HG02610 (cell line): ENCODE data around the gene CR1.
"Not testable (repeated sequence)": the region's sequence is repeated elsewhere in the genome, so short reads cannot be mapped to it uniquely, and the experiment has no call there.

Source experiments
- ATAC-seq: cut with Tn5 transposase; IDR thresholded peaks from one replicate; pipeline ENCODE4 v1.9.1; 2021; ENCODE audit warnings: mild to moderate bottlenecking, moderate library complexity; ENCODE audit not compliant: unreplicated experiment

CR1 gene

DNA sequence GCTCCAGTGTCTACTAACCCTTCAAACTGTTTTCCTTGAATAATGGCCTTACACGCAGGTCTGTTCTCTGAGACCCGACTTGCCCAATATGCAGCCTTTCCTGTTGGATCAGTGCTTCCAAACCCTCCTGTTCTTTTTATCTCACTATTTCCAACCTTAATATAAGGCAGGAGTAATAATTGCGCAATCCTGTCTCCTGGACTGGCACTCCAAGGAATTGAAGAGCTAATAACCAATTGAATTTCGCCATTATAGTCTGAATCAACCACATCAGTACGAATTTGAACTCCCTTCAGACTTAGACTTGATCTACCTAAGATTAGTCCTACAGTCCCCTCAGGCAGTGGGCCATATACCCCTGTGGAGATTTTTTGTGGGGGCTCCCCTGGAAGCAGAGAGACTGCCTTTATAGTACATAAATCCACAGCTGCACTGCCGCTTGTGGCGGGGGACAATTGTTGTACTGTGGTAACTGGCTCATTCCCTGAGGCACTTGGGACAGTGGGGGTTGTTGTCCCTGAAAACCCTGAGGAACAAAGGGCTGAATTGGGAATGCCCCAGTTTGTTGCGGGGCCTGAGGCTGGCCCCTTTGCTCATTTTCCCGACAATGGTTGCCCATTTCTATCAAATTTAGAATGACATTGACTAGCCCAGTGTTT, 142.7 kb downstream of the CR1 start:
- ATAC-seq: not testable (repeated sequence)

DNA sequence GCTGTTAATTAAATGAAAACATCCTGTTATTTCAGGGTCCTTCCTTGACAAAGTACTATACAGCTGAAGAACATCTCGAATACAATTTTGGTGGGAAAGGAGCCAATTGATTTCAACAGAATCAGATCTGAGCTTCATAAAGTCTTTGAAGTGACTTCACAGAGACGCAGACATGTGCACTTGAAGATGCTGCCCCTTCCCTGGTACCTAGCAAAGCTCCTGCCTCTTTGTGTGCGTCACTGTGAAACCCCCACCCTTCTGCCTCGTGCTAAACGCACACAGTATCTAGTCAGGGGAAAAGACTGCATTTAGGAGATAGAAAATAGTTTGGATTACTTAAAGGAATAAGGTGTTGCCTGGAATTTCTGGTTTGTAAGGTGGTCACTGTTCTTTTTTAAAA, 143.4 kb downstream of the CR1 start:
- ATAC-seq: not testable (repeated sequence)

DNA sequence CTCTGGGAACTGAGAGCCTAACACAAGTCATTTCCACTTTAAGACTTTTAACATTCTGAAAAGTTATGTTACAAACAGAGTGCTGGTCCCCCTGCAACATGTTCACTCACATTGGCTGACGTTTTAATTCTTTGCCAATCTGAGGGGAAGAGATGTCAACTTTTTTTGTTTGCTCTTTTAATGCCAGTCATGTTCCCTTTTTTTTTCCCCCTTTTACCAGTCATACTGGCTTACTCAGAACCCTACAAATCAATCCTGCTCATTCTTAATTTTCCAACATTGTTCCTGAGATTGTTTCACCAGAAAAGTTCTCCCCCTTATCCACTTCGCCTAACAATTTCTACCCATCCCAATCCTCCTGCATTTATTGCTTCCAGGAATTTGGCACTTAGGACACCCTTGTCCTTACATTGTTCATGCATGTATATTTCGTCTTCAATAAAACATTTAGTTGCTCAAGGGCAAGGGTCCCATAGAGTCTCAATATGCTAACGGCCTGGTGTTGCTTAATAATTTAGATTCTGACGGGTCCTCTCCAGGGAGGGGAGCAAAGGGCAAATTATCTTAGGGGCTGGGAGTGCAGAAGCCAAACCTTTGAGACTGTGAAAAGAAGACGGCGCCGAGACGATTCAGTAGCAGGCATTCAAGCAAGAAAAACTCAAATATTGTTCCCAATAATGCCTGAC, 148.4 kb downstream of the CR1 start:
- no peak for ATAC-seq

DNA sequence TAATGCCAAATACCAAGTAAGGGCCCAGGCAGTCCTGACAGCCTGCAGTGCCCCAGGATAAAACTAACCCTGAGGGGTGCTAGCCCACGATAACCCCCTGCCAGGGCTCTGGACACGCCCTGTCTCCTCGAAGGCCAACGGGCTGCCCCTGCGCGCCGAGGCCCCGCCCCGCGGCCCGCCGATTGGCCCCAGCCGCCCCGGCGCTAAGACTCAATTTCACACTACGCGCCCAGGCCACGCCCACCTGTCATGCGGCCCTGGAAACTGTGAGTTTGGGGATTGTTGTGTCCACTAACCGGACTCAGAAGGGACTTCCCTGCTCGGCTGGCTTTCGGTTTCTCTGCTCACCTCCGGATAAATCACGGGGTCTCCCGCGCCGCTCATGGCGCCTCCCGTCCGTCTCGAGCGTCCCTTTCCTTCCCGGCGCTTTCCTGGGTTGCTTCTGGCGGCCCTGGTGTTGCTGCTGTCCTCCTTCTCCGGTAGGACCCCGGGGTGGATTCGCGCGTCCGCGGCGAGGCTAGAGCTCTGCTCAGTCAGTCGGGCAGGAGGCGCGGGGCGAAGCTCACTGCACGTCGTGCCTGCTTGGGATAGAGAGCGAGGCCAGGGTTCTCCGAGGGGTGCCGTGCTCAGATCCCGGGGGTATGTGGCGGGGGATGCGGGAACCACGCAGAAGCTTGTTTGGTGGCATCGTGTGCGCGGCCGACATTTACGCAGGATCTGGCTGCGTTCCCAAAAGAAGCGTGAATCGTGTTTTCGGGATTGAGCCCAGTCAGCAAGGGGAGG, 149.1 kb downstream of the CR1 start, which contains the start of gene CR1L:
CR1L (plus strand) TSS at position 282 of the 783 bp plus-strand sequence; CDS start at position 383, 101 bp downstream.
- peak; percentile 98 for ATAC-seq

DNA sequence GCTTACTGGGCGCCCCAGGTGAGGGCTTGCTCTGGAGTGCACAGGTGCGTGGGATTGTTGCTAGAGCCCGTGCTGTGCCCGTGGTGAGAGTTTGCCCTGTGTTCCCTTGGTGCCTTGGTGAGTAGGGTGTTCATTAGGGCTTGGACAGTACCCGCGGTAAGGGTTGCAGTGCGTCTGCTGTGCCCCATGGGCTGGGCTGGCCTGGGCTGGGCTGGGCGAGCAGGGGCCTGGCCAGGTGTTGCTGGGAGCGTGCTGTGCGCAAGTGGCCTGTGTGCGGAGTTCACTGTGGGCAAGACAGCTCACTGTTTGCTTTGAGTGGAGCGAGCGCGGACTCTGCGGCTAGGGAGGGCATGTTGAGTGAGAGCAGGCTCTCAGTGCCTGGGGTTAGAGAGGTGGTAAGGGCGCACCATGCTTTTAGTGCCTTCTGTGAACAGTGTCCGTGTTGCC, 149.7 kb downstream of the CR1 start:
- ATAC-seq: no peak

DNA sequence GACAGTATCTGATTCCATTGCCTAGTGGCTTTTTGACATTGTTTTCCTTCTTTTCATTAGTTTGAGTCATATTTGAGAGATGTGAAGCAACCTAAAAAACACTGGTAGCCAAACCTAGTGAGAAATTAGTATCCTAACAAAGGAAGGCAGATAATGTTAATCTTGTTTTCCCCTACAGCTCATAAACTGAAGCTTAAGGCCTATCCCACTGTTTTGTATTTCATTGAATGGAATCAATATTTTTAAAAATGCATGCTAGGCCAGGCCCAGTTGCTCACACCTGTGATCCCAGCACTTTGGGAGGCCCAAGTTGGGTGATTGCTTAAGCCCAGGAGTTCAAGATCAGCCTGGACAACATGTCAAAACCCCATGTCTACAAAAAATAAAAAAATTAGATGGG, 150.2 kb downstream of the CR1 start:
- ATAC-seq: no peak

DNA sequence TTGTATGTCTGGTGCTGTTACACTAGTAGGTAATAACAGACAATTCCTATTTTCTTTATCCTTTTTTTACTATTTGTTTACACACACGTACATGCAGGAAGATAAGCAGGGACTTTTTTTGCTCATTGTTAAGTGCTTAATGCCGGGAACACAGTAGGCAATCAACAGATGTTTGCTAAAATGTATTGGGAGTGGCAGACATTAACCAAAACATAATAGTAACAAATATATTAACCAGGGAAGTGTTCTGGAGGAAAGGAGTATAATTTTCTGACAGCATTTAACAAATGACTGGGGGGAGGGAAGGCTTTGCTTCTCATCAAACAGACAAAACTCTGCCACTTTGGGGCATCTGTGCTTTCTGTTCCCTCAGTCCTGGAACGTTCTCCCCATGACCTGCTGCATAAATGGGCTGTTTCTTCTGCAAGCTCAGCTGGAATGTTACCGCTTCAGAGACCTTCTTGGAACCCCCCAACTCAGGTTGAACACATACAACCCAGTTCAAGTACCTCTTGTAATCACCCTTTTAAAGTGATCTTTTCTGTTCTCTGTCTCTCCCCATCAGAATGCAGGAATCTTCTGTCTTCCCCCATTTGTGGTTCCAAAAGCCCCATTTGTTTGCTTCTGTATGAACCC, 151.1 kb downstream of the CR1 start:
- no peak for ATAC-seq

DNA sequence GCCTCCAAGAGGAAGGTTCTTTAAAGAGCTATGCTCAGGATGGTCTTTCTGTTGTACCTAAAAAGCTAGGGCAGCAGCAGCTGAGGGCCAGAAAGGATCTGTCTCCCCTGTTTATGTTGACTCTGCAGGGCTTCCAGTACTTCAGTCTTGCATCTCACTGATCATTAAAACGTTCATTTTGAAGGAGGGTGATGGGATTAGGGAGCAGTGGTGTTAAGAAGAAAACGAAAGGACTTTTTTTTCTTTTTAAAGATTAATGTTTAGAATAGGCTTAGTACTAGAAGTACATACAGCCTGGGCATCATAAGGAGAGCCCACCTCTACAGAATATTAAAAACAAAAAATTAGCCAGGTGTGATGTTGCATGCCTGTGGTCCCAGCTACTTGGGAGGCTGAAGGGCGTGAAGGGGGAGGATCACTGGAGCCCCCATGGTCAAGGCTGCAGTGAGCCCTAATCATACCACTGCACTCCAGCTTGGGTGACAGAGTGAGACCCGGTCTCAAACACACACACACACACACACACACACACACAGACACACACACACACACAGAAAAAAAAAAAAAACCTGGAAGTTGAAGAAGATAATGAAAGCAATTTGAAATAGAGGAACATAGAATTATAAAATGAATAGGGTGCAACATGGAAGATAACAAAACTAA, 151.8 kb downstream of the CR1 start:
- ATAC-seq: no peak

DNA sequence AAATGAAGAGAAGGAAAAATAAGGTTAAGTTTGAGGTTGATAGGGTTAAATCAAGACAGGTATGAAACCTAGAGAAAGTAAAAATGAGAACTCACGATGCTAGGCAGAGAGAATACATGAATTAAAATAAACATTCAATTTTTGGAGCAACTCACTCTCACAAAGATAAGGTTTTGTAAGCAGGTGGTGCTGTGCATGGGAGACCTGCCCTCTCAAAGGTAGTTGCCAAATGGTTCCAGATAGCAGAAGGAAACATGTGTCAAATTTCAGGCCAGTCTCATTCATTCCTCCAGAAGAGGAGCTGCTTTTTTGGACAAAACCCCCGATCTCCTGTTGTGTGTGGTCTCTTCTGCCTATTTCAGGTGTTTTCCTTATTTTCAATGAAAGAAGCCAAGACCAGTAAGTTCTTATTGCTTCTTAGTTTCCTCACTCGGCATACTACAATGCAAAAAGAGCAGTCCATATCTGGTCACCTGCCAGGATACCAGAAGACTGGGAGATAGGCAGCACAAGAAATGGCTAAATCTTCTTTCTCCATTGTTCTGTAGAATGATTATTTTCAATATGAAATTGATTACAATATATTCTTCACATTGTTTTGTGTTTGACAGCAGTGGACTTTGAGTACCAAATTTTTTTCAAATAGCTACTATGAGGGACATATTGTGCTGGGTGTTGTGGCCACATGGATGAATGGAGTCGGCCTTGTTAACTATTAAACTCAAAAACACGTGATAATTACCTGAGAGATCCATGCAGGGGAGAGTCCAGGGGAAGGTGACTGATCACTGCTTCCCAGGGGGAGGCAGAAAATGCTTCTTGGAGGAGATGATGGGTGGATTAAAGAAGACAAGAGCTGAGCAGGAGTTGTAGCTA, 152.6 kb downstream of the CR1 start:
- no peak for ATAC-seq

DNA sequence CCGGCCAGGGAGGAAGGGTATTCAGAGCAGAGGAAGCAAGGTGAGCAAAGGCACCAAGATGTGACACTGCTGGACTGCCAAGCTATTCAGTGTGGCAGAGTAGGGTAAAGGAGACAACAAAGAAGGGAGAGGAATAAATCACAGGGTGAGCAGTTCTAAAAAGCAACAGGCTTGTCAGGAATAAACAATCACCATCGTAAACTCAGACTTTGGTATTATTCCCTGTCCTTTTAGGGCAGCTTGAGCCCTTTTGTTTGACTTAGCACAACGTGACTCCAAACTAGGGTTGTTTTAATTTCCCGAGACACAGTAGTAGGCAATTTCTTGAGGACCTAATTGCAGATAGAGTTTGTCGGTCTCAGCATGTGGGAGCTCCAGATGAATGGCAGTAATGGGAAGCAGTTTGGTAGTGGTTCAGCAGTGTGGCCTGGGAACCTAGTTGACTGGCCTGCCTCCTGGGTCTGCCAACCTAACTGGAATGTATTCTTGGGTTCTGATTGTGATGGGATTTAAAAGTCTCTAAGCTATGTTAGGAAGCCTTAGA, 153.3 kb downstream of the CR1 start:
- no peak for ATAC-seq

DNA sequence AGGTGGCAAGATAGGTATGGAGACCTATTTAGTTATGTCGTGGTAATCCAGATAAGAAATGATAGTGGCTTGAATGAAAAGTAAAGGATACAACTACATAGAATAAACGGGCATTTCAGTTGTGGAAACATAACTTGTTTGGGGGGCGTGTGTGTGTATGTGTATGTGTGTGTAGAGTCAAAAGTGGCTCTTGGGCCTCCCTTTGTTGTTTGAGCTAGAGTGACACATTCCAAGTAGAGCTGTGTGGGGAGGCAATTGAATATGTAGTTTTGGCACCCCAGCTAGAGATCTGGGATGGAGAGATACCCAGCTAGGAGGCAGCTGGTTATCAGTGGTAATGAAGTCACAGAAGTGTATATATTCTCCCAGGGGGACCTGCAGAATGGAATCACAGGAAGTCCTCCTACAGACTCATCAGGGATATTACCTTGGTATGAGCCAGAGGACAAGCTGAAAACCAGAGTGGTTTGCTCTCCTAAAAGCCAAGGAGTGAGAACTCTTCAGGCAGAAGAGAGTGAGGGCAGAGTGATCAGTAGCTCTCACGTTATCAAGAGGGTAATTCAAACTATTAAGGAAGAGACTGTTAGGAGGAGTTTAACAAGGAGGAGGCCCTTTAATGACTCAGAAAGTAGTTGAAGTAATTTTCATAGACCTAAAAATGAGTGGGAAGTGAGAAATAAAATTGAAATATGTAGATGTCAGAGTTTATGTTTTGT, 154.1 kb downstream of the CR1 start:
- no peak for ATAC-seq

DNA sequence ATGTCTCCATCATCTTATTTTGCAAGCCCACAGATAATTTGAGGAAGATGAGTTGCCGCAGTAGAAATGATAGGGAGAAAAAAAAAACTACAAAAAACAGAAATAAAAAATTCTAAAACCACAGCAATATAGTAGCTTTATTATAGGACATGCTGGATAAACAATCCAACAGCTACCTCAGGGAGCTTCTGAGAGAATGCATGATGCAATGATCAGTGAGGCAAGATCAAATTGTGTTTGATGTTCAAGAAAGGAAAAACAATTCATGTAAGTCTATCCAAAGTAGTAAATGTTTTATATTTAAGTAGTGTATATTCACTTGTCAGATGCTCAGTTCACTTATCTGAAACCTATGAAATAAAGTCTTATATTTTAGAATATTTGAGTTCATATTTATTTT, 155.6 kb downstream of the CR1 start:
- no peak for ATAC-seq

DNA sequence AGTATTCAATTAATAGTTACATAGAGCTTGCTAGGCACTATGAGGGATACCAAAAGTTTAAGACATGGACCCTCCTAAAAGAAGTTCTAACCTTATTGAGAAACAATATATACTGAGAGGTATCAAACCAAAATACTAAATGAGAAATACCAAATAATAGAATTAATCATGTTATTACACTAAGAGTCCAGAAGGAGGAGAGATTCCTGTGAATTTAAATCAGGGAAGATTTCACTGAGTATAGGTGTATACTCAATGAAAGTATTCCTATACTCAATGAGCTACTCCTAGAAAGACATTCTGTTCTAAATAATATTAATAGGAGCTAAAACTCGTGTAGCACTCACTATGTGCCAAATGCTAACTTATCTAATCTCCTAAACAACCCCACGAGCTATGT, 158.4 kb downstream of the CR1 start:
- ATAC-seq: no peak

DNA sequence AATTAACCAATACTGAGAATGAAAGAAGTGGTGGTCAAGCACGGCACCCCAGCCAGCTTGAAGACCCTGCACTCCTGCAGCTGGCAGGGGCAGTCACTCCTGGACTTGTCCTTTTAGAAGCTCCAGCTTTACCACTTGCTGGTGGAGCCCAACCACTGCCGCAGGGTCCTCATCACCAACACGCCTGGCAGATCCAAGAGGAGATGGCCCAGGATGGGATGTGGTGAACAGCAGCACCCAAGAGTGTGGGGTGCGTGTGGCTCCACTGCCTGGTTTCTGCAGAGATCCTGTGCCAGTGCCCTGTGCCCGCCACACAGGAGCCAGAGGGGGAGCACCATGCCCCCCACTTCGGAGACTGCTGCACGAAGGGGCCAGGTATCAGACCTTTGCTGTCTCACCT, 162.5 kb downstream of the CR1 start:
- no peak for ATAC-seq

DNA sequence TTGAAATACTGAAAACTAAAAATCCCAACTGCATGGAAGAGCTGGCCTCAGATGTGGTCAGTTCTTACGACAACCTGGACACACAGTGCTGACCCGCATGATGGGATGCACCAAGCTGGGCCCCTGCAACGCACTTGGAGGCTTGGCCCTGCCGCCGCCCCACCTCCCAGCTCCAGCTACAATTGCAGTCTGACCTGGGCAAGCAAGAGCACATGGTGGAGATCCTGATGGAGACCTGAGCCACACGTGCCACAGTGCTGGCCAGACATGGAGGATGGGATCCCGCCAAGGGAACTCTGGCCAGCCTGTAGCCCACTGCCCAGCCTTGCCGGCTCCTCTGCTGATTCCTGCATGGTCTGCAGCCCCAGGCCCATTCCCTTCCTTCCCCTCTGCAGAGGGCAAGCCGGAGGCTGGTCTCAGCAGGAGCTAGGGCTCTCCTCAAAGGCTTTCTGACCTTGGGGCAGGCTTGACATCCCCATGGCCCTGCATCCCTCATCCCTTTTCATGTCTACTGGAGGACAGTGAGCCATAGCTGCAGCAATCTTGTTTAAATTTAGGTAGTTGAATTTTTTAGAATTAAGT, 163.0 kb downstream of the CR1 start:
- ATAC-seq: no peak

DNA sequence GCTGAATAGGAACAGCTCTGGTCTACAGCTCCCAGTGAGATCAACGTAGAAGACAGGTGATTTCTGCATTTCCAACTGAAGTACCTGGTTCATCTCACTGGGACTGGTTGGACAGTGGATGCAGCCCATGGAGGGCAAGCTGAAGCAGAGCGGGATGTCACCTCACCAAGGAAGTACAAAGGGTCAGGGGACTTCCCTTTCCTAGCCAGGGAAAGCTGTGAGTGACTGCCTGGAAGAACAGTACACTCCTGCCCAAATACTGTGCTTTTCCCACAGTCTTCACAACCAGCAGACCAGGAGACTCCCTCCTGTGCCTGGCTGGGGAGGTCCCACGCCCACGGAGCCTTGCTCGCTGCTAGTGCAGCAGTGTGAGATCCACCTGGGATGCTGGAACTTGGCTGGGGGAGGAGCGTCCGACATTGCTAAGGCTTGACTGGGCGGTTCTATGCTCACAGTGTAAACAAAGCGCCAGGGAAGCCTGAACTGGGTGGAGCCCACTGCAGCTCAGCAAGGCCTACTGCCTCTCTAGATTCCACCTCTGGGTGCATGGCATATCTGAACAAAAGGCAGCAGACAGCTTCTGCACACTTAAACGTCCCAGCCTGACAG, 163.7 kb downstream of the CR1 start:
- no peak for ATAC-seq

DNA sequence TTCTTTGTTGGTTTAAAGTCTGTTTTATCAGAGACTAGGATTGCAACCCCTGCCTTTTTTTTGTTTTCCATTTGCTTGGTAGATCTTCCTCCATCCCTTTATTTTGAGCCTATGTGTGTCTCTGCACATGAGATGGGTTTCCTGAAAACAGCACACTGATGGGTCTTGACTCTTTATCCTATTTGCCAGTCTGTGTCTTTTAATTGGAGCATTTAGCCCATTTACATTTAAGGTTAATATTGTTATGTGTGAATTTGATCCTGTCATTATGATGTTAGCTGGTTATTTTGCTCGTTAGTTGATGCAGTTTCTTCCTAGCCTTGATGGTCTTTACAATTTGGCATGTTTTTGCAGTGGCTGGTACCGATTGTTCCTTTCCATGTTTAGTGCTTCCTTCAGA, 165.5 kb downstream of the CR1 start:
- not testable (repeated sequence) for ATAC-seq

DNA sequence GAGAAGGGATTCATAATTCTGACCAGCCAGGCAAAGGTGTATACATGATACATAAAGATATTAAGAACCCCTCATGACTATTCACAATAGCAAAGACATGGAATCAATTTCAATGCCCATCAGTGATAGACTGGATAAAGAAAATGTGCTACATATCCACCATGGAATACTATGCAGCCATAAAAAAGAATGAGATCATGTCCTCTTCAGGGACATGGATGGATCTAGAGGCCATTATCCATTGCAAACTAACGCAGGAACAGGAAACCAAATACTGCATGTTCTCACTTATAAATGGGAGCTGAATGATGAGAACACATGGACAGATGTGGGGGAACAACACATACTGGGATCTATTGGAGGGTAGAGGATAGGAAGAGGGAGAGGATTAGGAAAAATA, 170.4 kb downstream of the CR1 start:
- no peak for ATAC-seq
